Caco-2 (cell line): Measurements from ENCODE around the gene CREBBP. TPM values are rescaled to one million over a fixed set of nuclear protein-coding genes. Genes with fewer than 3 reads are reported as not detected.

Experiments
- BruUV-seq: library from RNA; stranded (reverse); fragments of 400-500 nt; replicated peaks from 2 replicates; lab custom pipeline; 2021; lab: Mats Ljungman, UMichigan
- CTCF ChIA-PET: fragments of 300-600 bp; sonication (Branson Sonifier 250); formaldehyde crosslinking; loops from one replicate; lab custom pipeline; 2022; ENCODE audit warnings: antibody characterized with exemption; lab: Charles Lee
- POLR2A ChIA-PET: fragments of 300-600 bp; sonication (Branson Sonifier 250); formaldehyde crosslinking; loops from one replicate; lab custom pipeline; 2022; ENCODE audit warnings: antibody characterized with exemption; lab: Charles Lee
- DNase-seq, 2 experiments: peaks; one replicate each; pipeline versions ENCODE4 v3.0.0 to v3.0.0-alpha.2; 2020 to 2022
- H3K27me3 ChIP-seq: replicated peaks from 2 replicates; pipeline ENCODE4 v1.6.0; 2011; ENCODE audit warnings: low read length; ENCODE audit not compliant: control insufficient read depth, insufficient read depth
- H3K36me3 ChIP-seq: 2 replicates; pipeline ENCODE4 v1.5.1; 2011; ENCODE audit warnings: low read length; ENCODE audit not compliant: control insufficient read depth, insufficient read depth
- H3K4me1 ChIP-seq: fragments of 250-450 bp; sonication (Bioruptor Pico); 2 replicates; pipeline ENCODE4 v1.5.1; 2020; ENCODE audit warnings: mild to moderate bottlenecking
- H3K4me3 ChIP-seq: 2 replicates; pipeline ENCODE4 v1.5.1; 2011; ENCODE audit warnings: low read depth, mild to moderate bottlenecking, control low read depth, low read length
- H3K9me3 ChIP-seq: fragments of 250-450 bp; sonication (Bioruptor Pico); 2 replicates; pipeline ENCODE4 v1.5.1; 2020; ENCODE audit warnings: mild to moderate bottlenecking, moderate library complexity
- H3K27ac Mint-ChIP-seq: one replicate; pipeline ENCODE4 v1.8.0; 2022; ENCODE audit warnings: mixed read lengths; ENCODE audit not compliant: unreplicated experiment
- H3K27me3 Mint-ChIP-seq: one replicate; pipeline ENCODE4 v1.8.0; 2022; ENCODE audit warnings: mixed read lengths; ENCODE audit not compliant: insufficient read depth, unreplicated experiment
- H3K36me3 Mint-ChIP-seq: one replicate; pipeline ENCODE4 v1.8.0; 2022; ENCODE audit warnings: mild to moderate bottlenecking, mixed read lengths; ENCODE audit not compliant: insufficient read depth, unreplicated experiment
- H3K4me1 Mint-ChIP-seq: one replicate; pipeline ENCODE4 v1.8.0; 2022; ENCODE audit warnings: low read depth, mixed read lengths; ENCODE audit not compliant: unreplicated experiment
- H3K4me3 Mint-ChIP-seq: one replicate; pipeline ENCODE4 v1.8.0; 2022; ENCODE audit warnings: mild to moderate bottlenecking, moderate library complexity, mixed read lengths; ENCODE audit not compliant: unreplicated experiment
- H3K9me3 Mint-ChIP-seq: one replicate; pipeline ENCODE4 v1.8.0; 2022; ENCODE audit warnings: mixed read lengths; ENCODE audit not compliant: unreplicated experiment
- CTCF ChIP-seq, 2 experiments: fragments of 200-600 bp in 1 of 2; IDR thresholded peaks; 1 replicate in 1 of 2; 2 replicates in 1 of 2; pipeline versions ENCODE4 v1.5.1 to v1.8.0; 2011 to 2022; ENCODE audit warnings: antibody characterized with exemption in 1 of 2, control low read depth in 1 of 2, inconsistent platforms in 1 of 2, low read depth in 1 of 2, low read length in 1 of 2, mild to moderate bottlenecking in 1 of 2, moderate library complexity in 1 of 2; ENCODE audit not compliant: insufficient read depth in 1 of 2, severe bottlenecking in 1 of 2, unreplicated experiment in 1 of 2
- intact Hi-C: fragments of 100-400 bp; cut with micrococcal nuclease; formaldehyde crosslinking; loops from one replicate; pipeline ENCODE4 v1.10.0; 2022; ENCODE audit not compliant: unreplicated experiment
- total RNA-seq: library from RNA; stranded (reverse); gene quantifications from 2 replicates; pipeline ENCODE4 v1.2.3, GENCODE V29; 2022

The CREBBP gene
- total RNA-seq, 1 experiment from 2014 or later = 65.3 TPM

- Mint-ChIP-seq H3K4me3 (no peak overlapping the region), H3K36me3 (peaks cover 59% of the 10 kb centered on the region), H3K4me1 (no peaks in the 10 kb centered on the region), H3K9me3 (no peaks in the 10 kb centered on the region), H3K27me3 (no peaks in the 10 kb centered on the region), H3K27ac (no peak overlapping the region)
- no TSS peak for BruUV-seq
- Histone ChIP-seq H3K36me3 (no peaks in the 10 kb centered on the region; the same call in 1 of the 2 replicates), H3K27me3 (no peaks in the 10 kb centered on the region), H3K4me3 (no peak overlapping the region), H3K4me1 (no peaks in the 10 kb centered on the region), H3K9me3 (no peaks in the 10 kb centered on the region)
- CTCF ChIA-PET = no interaction called here
- no peak for DNase-seq
- TF ChIP-seq CTCF (IDR thresholded peaks at IDR 0.05; ENCODE audit: insufficient read depth in 1 of 2, low read depth in 1 of 2, low read length in 1 of 2, severe bottlenecking in 1 of 2, unreplicated experiment in 1 of 2) = no peak
- POLR2A ChIA-PET = no interaction called here
- intact Hi-C loops = no loop called here
Observed at GRCh38 chr16:3756113-3756512, 124.4 kb downstream of the CREBBP start.

- DNase-seq = no peak
- no TSS peak for BruUV-seq
- H3K27me3 ChIP-seq = no peaks in the 10 kb centered on the region
- ChIA-PET CTCF (no interaction called here), POLR2A (no interaction called here)
- Mint-ChIP-seq H3K4me1 (no peaks in the 10 kb centered on the region), H3K27ac (no peak overlapping the region), H3K36me3 (peaks cover 55% of the 10 kb centered on the region), H3K4me3 (no peak overlapping the region), H3K9me3 (no peaks in the 10 kb centered on the region), H3K27me3 (no peaks in the 10 kb centered on the region)
- H3K4me1 ChIP-seq = no peaks in the 10 kb centered on the region
- TF ChIP-seq CTCF (IDR thresholded peaks at IDR 0.05; ENCODE audit: insufficient read depth in 1 of 2, low read depth in 1 of 2, low read length in 1 of 2, severe bottlenecking in 1 of 2, unreplicated experiment in 1 of 2) = no peak
- intact Hi-C loops = no loop called here
- no peaks in the 10 kb centered on the region for H3K9me3 ChIP-seq
- no peak overlapping the region for H3K4me3 ChIP-seq
- no peaks in the 10 kb centered on the region; the same call in 1 of the 2 replicates for H3K36me3 ChIP-seq
Observed at GRCh38 chr16:3755249-3755648, 125.3 kb downstream of the CREBBP start.

- Histone ChIP-seq H3K4me3 (no peak overlapping the region), H3K27me3 (no peaks in the 10 kb centered on the region), H3K9me3 (no peaks in the 10 kb centered on the region), H3K4me1 (no peaks in the 10 kb centered on the region), H3K36me3 (no peaks in the 10 kb centered on the region; the same call in 1 of the 2 replicates)
- Mint-ChIP-seq H3K36me3 (peaks cover 58% of the 10 kb centered on the region), H3K27me3 (no peaks in the 10 kb centered on the region), H3K9me3 (no peaks in the 10 kb centered on the region), H3K4me1 (no peaks in the 10 kb centered on the region), H3K27ac (no peak overlapping the region), H3K4me3 (no peak overlapping the region)
- ChIA-PET CTCF (no interaction called here), POLR2A (no interaction called here)
- intact Hi-C loops = no loop called here
- DNase-seq = no peak
- no TSS peak for BruUV-seq
- no peak for TF ChIP-seq CTCF (IDR thresholded peaks at IDR 0.05; ENCODE audit: insufficient read depth in 1 of 2, low read depth in 1 of 2, low read length in 1 of 2, severe bottlenecking in 1 of 2, unreplicated experiment in 1 of 2)
Observed at GRCh38 chr16:3754772-3755171, 125.7 kb downstream of the CREBBP start.
